ENCODE results near the gene DCAF17.

Gene DCAF17

GRCh38 chr2:171469176-171469575 lies 35.1 kb downstream of the DCAF17 start:
- peaks cover 23 to 27% of the 10 kb centered on the region in 2 donors for H3K36me3 ChIP-seq (ENCODE audit: control insufficient read depth in 1 of 2, insufficient read depth in 2 of 2, low read length in 2 of 2)
- H3K27me3 ChIP-seq (ENCODE audit: low read depth, low read length), result no peaks in the 10 kb centered on the region
- no peaks in the 10 kb centered on the region for H3K9me3 ChIP-seq (ENCODE audit: control insufficient read depth in 1 of 2, low read length in 2 of 2)
- H3K27ac ChIP-seq (ENCODE audit: low read length), result no peak overlapping the region
- no peaks in the 10 kb centered on the region for H3K4me1 ChIP-seq (ENCODE audit: control insufficient read depth in 1 of 2, insufficient read depth in 2 of 2, low read length in 2 of 2)
- no peak overlapping the region for H3K4me3 ChIP-seq (ENCODE audit: low read depth in 1 of 2, low read length in 2 of 2)

GRCh38 chr2:171470129-171470528 lies 36.1 kb downstream of the DCAF17 start:
- no peaks in the 10 kb centered on the region for H3K4me1 ChIP-seq (ENCODE audit: control insufficient read depth in 1 of 2, insufficient read depth in 2 of 2, low read length in 2 of 2)
- H3K27me3 ChIP-seq (ENCODE audit: low read depth, low read length), result no peaks in the 10 kb centered on the region
- H3K4me3 ChIP-seq (ENCODE audit: low read depth in 1 of 2, low read length in 2 of 2), result no peak overlapping the region
- peaks cover 32 to 36% of the 10 kb centered on the region in 2 donors for H3K36me3 ChIP-seq (ENCODE audit: control insufficient read depth in 1 of 2, insufficient read depth in 2 of 2, low read length in 2 of 2)
- no peaks in the 10 kb centered on the region for H3K9me3 ChIP-seq (ENCODE audit: control insufficient read depth in 1 of 2, low read length in 2 of 2)
- H3K27ac ChIP-seq (ENCODE audit: low read length), result no peak overlapping the region

GRCh38 chr2:171475979-171476378 lies 42.0 kb downstream of the DCAF17 start:
- H3K4me3 ChIP-seq (ENCODE audit: low read depth in 1 of 2, low read length in 2 of 2), result no peak overlapping the region
- no peaks in the 10 kb centered on the region for H3K9me3 ChIP-seq (ENCODE audit: control insufficient read depth in 1 of 2, low read length in 2 of 2)
- H3K4me1 ChIP-seq (ENCODE audit: control insufficient read depth in 1 of 2, insufficient read depth in 2 of 2, low read length in 2 of 2), result no peaks in the 10 kb centered on the region
- no peaks in the 10 kb centered on the region for H3K27me3 ChIP-seq (ENCODE audit: low read depth, low read length)
- no peak overlapping the region for H3K27ac ChIP-seq (ENCODE audit: low read length)
- H3K36me3 ChIP-seq (ENCODE audit: control insufficient read depth in 1 of 2, insufficient read depth in 2 of 2, low read length in 2 of 2), result peaks cover 24 to 36% of the 10 kb centered on the region in 2 donors

GRCh38 chr2:171478345-171478744 lies 44.3 kb downstream of the DCAF17 start:
- no peaks in the 10 kb centered on the region for H3K4me1 ChIP-seq (ENCODE audit: control insufficient read depth in 1 of 2, insufficient read depth in 2 of 2, low read length in 2 of 2)
- peaks cover 35 to 38% of the 10 kb centered on the region in 2 donors for H3K36me3 ChIP-seq (ENCODE audit: control insufficient read depth in 1 of 2, insufficient read depth in 2 of 2, low read length in 2 of 2)
- H3K9me3 ChIP-seq (ENCODE audit: control insufficient read depth in 1 of 2, low read length in 2 of 2), result no peaks in the 10 kb centered on the region
- H3K4me3 ChIP-seq (ENCODE audit: low read depth in 1 of 2, low read length in 2 of 2), result no peak overlapping the region
- H3K27me3 ChIP-seq (ENCODE audit: low read depth, low read length), result no peaks in the 10 kb centered on the region
- no peak overlapping the region for H3K27ac ChIP-seq (ENCODE audit: low read length)

- Histone ChIP-seq H3K27me3 (ENCODE audit: low read depth, low read length) (no peaks in the 10 kb centered on the region), H3K27ac (ENCODE audit: low read length) (no peak overlapping the region), H3K4me1 (ENCODE audit: control insufficient read depth in 1 of 2, insufficient read depth in 2 of 2, low read length in 2 of 2) (no peaks in the 10 kb centered on the region), H3K9me3 (ENCODE audit: control insufficient read depth in 1 of 2, low read length in 2 of 2) (no peaks in the 10 kb centered on the region), H3K4me3 (ENCODE audit: low read depth in 1 of 2, low read length in 2 of 2) (no peak overlapping the region), H3K36me3 (ENCODE audit: control insufficient read depth in 1 of 2, insufficient read depth in 2 of 2, low read length in 2 of 2) (peaks cover 28 to 32% of the 10 kb centered on the region in 2 donors)
Measured at GRCh38 chr2:171479154-171479814, 45.3 kb downstream of the DCAF17 start.

GRCh38 chr2:171480908-171481307 lies 46.9 kb downstream of the DCAF17 start:
- Histone ChIP-seq H3K4me3 (ENCODE audit: low read depth in 1 of 2, low read length in 2 of 2) (no peak overlapping the region), H3K27ac (ENCODE audit: low read length) (no peak overlapping the region), H3K4me1 (ENCODE audit: control insufficient read depth in 1 of 2, insufficient read depth in 2 of 2, low read length in 2 of 2) (no peaks in the 10 kb centered on the region), H3K9me3 (ENCODE audit: control insufficient read depth in 1 of 2, low read length in 2 of 2) (no peaks in the 10 kb centered on the region), H3K27me3 (ENCODE audit: low read depth, low read length) (no peaks in the 10 kb centered on the region), H3K36me3 (ENCODE audit: control insufficient read depth in 1 of 2, insufficient read depth in 2 of 2, low read length in 2 of 2) (peaks cover 19 to 20% of the 10 kb centered on the region in 2 donors)

GRCh38 chr2:171482308-171482707 lies 48.3 kb downstream of the DCAF17 start:
- H3K4me3 ChIP-seq (ENCODE audit: low read depth in 1 of 2, low read length in 2 of 2), result no peak overlapping the region
- H3K36me3 ChIP-seq (ENCODE audit: control insufficient read depth in 1 of 2, insufficient read depth in 2 of 2, low read length in 2 of 2), result peaks cover 12 to 19% of the 10 kb centered on the region in 2 donors
- H3K27me3 ChIP-seq (ENCODE audit: low read depth, low read length), result no peaks in the 10 kb centered on the region
- no peak overlapping the region for H3K27ac ChIP-seq (ENCODE audit: low read length)
- no peaks in the 10 kb centered on the region for H3K4me1 ChIP-seq (ENCODE audit: control insufficient read depth in 1 of 2, insufficient read depth in 2 of 2, low read length in 2 of 2)
- H3K9me3 ChIP-seq (ENCODE audit: control insufficient read depth in 1 of 2, low read length in 2 of 2), result no peaks in the 10 kb centered on the region

- H3K36me3 ChIP-seq (ENCODE audit: control insufficient read depth in 1 of 2, insufficient read depth in 2 of 2, low read length in 2 of 2), result peaks cover 12 to 19% of the 10 kb centered on the region in 2 donors
- no peak overlapping the region for H3K27ac ChIP-seq (ENCODE audit: low read length)
- no peaks in the 10 kb centered on the region for H3K27me3 ChIP-seq (ENCODE audit: low read depth, low read length)
- H3K9me3 ChIP-seq (ENCODE audit: control insufficient read depth in 1 of 2, low read length in 2 of 2), result no peaks in the 10 kb centered on the region
- no peak overlapping the region for H3K4me3 ChIP-seq (ENCODE audit: low read depth in 1 of 2, low read length in 2 of 2)
- H3K4me1 ChIP-seq (ENCODE audit: control insufficient read depth in 1 of 2, insufficient read depth in 2 of 2, low read length in 2 of 2), result no peaks in the 10 kb centered on the region
Measured at GRCh38 chr2:171482877-171483276, 48.9 kb downstream of the DCAF17 start.

- Histone ChIP-seq H3K9me3 (ENCODE audit: control insufficient read depth in 1 of 2, low read length in 2 of 2) (no peaks in the 10 kb centered on the region), H3K36me3 (ENCODE audit: control insufficient read depth in 1 of 2, insufficient read depth in 2 of 2, low read length in 2 of 2) (peaks cover 12 to 19% of the 10 kb centered on the region in 2 donors), H3K4me1 (ENCODE audit: control insufficient read depth in 1 of 2, insufficient read depth in 2 of 2, low read length in 2 of 2) (no peaks in the 10 kb centered on the region), H3K27ac (ENCODE audit: low read length) (no peak overlapping the region), H3K4me3 (ENCODE audit: low read depth in 1 of 2, low read length in 2 of 2) (no peak overlapping the region), H3K27me3 (ENCODE audit: low read depth, low read length) (no peaks in the 10 kb centered on the region)
Measured at GRCh38 chr2:171483793-171484192, 49.8 kb downstream of the DCAF17 start.

GRCh38 chr2:171485116-171485515 lies 51.1 kb downstream of the DCAF17 start:
- no peaks in the 10 kb centered on the region for H3K9me3 ChIP-seq (ENCODE audit: control insufficient read depth in 1 of 2, low read length in 2 of 2)
- no peaks in the 10 kb centered on the region for H3K4me1 ChIP-seq (ENCODE audit: control insufficient read depth in 1 of 2, insufficient read depth in 2 of 2, low read length in 2 of 2)
- peaks cover 10 to 16% of the 10 kb centered on the region in 2 donors for H3K36me3 ChIP-seq (ENCODE audit: control insufficient read depth in 1 of 2, insufficient read depth in 2 of 2, low read length in 2 of 2)
- no peaks in the 10 kb centered on the region for H3K27me3 ChIP-seq (ENCODE audit: low read depth, low read length)
- H3K4me3 ChIP-seq (ENCODE audit: low read depth in 1 of 2, low read length in 2 of 2), result no peak overlapping the region
- no peak overlapping the region for H3K27ac ChIP-seq (ENCODE audit: low read length)

GRCh38 chr2:171487201-171487600 lies 53.2 kb downstream of the DCAF17 start:
- Histone ChIP-seq H3K27me3 (ENCODE audit: low read depth, low read length) (no peaks in the 10 kb centered on the region), H3K4me3 (ENCODE audit: low read depth in 1 of 2, low read length in 2 of 2) (no peak overlapping the region), H3K4me1 (ENCODE audit: control insufficient read depth in 1 of 2, insufficient read depth in 2 of 2, low read length in 2 of 2) (no peaks in the 10 kb centered on the region), H3K9me3 (ENCODE audit: control insufficient read depth in 1 of 2, low read length in 2 of 2) (no peaks in the 10 kb centered on the region), H3K27ac (ENCODE audit: low read length) (no peak overlapping the region), H3K36me3 (ENCODE audit: control insufficient read depth in 1 of 2, insufficient read depth in 2 of 2, low read length in 2 of 2) (peaks cover 0 to 6% of the 10 kb centered on the region in 2 donors)

GRCh38 chr2:171487803-171488259 lies 53.8 kb downstream of the DCAF17 start:
- Histone ChIP-seq H3K4me3 (ENCODE audit: low read depth in 1 of 2, low read length in 2 of 2) (no peak overlapping the region), H3K4me1 (ENCODE audit: control insufficient read depth in 1 of 2, insufficient read depth in 2 of 2, low read length in 2 of 2) (no peaks in the 10 kb centered on the region), H3K9me3 (ENCODE audit: control insufficient read depth in 1 of 2, low read length in 2 of 2) (no peaks in the 10 kb centered on the region), H3K27ac (ENCODE audit: low read length) (no peak overlapping the region), H3K27me3 (ENCODE audit: low read depth, low read length) (no peaks in the 10 kb centered on the region), H3K36me3 (ENCODE audit: control insufficient read depth in 1 of 2, insufficient read depth in 2 of 2, low read length in 2 of 2) (peaks cover 0 to 5% of the 10 kb centered on the region in 2 donors)
